Panc1 (cell line): ENCODE measurements around the gene GOLGA6L10. TPM values are rescaled to one million over a fixed set of nuclear protein-coding genes. Genes with fewer than 3 reads are reported as not detected.
"Not testable (repeated sequence)": the region's sequence is repeated elsewhere in the genome, so short reads cannot be mapped to it uniquely, and the experiment has no call there.

Source experiments
- ATAC-seq: fragments of 200-7000 bp; cut with Tn5 transposase; 2 replicates; pipeline ENCODE4 v1.9.1; 2020; ENCODE audit warnings: mild to moderate bottlenecking, moderate library complexity
- BruUV-seq: library from RNA; stranded (reverse); fragments of 400-500 nt; replicated peaks from 2 replicates; lab custom pipeline; 2021; lab: Mats Ljungman, UMichigan
- CTCF ChIA-PET: fragments of 300-600 bp; sonication (Branson Sonifier 250); formaldehyde crosslinking; loops from one replicate; lab custom pipeline; 2022; ENCODE audit warnings: antibody characterized with exemption; lab: Charles Lee
- POLR2A ChIA-PET: fragments of 300-600 bp; sonication (Branson Sonifier 250); formaldehyde crosslinking; loops from one replicate; lab custom pipeline; 2022; ENCODE audit warnings: antibody characterized with exemption; lab: Charles Lee
- DNase-seq: peaks from one replicate; pipeline ENCODE4 v3.0.0-alpha.2; 2010; ENCODE audit warnings: low read depth, low spot score
- H3K27ac ChIP-seq: 2 replicates; pipeline ENCODE4 v1.5.1; 2011; ENCODE audit warnings: mild to moderate bottlenecking, low read length, inconsistent platforms
- H3K27me3 ChIP-seq: fragments of 200-500 bp; sonication (Bioruptor generic); 2 replicates; pipeline ENCODE4 v1.6.0; 2014; ENCODE audit warnings: low read length, inconsistent platforms; ENCODE audit not compliant: control insufficient read depth, insufficient read depth
- H3K36me3 ChIP-seq: fragments of 200-500 bp; sonication (Bioruptor generic); 2 replicates; pipeline ENCODE4 v1.5.1; 2014; ENCODE audit warnings: inconsistent platforms, mild to moderate bottlenecking, low read length, moderate library complexity; ENCODE audit not compliant: control insufficient read depth, insufficient read depth
- H3K4me1 ChIP-seq: 2 replicates; pipeline ENCODE4 v1.5.1; 2011; ENCODE audit warnings: inconsistent platforms, mild to moderate bottlenecking, low read length, moderate library complexity; ENCODE audit not compliant: control insufficient read depth, insufficient read depth
- H3K4me3 ChIP-seq, 2 experiments: 2 replicates each; pipeline ENCODE4 v1.5.1; 2011 to 2012; ENCODE audit warnings: low read depth in 2 of 2, low read length in 2 of 2, mild to moderate bottlenecking in 2 of 2, inconsistent platforms in 1 of 2, moderate library complexity in 1 of 2
- H3K9me3 ChIP-seq: fragments of 200-500 bp; sonication (Bioruptor generic); 2 replicates; pipeline ENCODE4 v1.5.1; 2014; ENCODE audit warnings: low read depth, mild to moderate bottlenecking, inconsistent platforms, low read length, moderate library complexity; ENCODE audit not compliant: control insufficient read depth, insufficient read depth
- in situ Hi-C: cut with HindIII; loops from 2 replicates; pipeline ENCODE4 v1.10.0; 2016; ENCODE audit warnings: low sequenced_read_pairs, low pct_unique_long_range_greater_than_20kb
- intact Hi-C: fragments of 100-400 bp; cut with micrococcal nuclease; formaldehyde crosslinking; loops from one replicate; pipeline ENCODE4 v1.10.0; 2022; ENCODE audit not compliant: unreplicated experiment
- total RNA-seq: library from RNA; stranded (reverse); gene quantifications from one replicate; pipeline ENCODE4 v1.2.1, GENCODE V29; 2021; ENCODE audit not compliant: unreplicated experiment

GOLGA6L10 gene
- total RNA-seq, 1 experiment from 2014 or later = 3.5 TPM

DNA sequence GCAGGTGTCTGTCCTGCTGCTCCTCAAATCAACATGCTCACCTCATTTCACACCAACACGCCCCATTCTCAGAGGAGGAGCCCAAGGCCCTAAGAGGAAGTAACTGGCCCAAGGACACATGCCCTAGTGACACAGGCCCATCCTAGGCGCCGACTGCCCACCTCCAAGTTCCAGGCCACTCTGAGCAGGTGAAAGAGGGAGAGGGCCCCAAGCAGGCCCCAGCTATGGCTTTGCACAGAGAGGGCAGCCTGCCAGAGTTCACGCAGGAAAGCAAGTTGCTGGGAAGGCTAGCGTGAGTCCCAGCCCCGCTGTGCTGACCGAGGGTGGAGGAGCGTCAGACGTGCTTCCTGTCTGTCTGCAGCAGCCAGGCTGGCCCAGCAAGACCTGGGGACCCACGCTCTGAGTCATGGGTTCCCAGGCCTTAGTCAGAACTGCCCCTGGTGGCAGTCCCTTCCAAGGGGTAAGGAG is 13.1 kb downstream of the GOLGA6L10 start:
- CTCF ChIA-PET, H3K9me3 ChIP-seq, H3K4me3 ChIP-seq, BruUV-seq, H3K27ac ChIP-seq, in situ Hi-C loops, intact Hi-C loops, H3K27me3 ChIP-seq, POLR2A ChIA-PET, DNase-seq, H3K36me3 ChIP-seq, H3K4me1 ChIP-seq: not testable (repeated sequence)
- peak; percentile 77 for ATAC-seq

DNA sequence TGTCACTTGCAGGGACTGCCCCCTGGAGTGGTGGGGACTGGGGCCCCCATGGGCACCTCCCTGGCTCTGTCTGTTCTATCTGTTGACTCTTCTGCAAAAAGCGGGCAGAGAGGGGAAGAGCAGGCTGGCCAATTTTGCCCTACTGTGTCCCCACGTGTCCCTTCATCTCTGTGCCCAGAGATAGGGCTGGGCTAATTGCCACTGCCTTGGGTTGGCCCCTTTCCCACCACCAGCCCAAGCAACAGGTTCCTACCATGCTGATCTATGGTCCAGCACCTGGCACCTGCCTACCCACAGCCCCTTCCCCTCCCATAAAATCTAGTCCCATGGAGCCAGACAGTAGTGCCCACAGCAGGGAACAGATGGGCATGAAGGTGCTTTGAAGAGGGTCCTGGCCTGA is 14.3 kb downstream of the GOLGA6L10 start:
- H3K4me3 ChIP-seq, H3K9me3 ChIP-seq, in situ Hi-C loops, CTCF ChIA-PET, BruUV-seq, ATAC-seq, H3K27me3 ChIP-seq, H3K27ac ChIP-seq, intact Hi-C loops, DNase-seq, H3K4me1 ChIP-seq, H3K36me3 ChIP-seq, POLR2A ChIA-PET: not testable (repeated sequence)

DNA sequence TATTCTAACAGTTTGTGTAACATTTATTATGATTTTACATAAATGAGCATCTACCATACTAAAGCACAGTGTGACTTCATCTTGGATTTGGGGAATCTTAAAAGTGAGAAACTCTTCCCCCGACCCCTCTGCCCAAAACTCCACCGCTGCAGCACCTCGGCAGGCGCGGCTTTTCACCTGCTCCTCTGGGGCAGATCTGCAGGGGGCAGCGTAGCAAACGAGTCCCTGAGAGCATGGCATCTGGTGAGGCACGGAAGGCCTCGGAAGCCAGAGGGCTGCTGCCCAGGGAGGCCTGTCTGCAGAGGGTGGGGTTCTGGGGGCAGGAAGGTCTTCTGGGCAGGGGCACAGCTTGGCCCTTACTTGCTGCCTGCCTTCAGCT is 14.7 kb downstream of the GOLGA6L10 start:
- H3K4me3 ChIP-seq, CTCF ChIA-PET, DNase-seq, H3K9me3 ChIP-seq, H3K27ac ChIP-seq, H3K27me3 ChIP-seq, intact Hi-C loops, in situ Hi-C loops, BruUV-seq, H3K4me1 ChIP-seq, ATAC-seq, POLR2A ChIA-PET, H3K36me3 ChIP-seq: not testable (repeated sequence)

DNA sequence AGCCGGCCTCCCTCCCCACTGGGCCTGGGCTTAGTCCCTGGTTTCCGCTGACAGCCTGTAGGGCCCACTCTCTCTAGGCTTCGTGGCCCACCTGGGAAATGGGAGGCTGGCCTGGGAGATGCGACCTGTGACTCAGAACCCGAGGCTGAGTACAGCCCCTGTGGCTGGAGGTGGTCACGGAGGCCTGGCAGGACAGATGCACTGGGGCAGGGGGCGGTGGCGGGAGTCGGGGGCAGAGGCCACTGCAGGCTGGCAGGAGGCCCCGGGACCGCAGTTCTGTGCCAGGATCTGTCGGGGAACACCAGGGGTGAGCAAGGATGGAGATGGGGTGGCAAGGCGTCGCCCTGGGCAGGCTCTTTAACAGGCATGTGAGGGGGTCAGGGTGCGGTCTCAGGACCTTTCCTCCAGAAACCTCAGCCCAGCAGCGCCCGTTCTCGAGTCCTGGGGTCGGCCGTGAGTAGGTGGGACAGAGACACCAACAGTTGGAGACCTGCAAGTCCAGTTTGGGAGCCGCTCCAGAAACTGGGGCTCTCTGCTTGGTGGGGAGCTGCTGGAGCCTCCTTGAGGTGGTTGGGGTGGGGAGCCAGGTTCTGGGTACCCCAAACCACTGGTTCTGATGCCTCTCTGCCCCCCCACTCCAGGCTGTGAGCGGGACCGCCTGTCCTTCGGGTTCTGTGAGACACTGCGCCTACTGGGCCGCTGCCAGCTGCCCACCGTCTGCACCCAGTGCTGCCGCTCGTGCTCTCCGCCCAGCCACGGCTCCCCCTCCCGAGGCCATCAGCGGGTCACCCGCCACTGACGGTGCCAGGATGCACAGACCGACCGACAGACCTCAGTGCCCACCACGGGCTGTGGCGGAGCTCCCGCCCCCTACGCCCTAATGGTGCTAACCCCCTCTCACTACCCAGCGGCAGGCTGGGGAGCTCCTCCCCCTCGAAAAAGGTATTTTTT is 15.4 kb downstream of the GOLGA6L10 start:
- H3K9me3 ChIP-seq, H3K4me1 ChIP-seq, ATAC-seq, H3K4me3 ChIP-seq, POLR2A ChIA-PET, H3K36me3 ChIP-seq, in situ Hi-C loops, H3K27ac ChIP-seq, H3K27me3 ChIP-seq, CTCF ChIA-PET, intact Hi-C loops, DNase-seq, BruUV-seq: not testable (repeated sequence)

DNA sequence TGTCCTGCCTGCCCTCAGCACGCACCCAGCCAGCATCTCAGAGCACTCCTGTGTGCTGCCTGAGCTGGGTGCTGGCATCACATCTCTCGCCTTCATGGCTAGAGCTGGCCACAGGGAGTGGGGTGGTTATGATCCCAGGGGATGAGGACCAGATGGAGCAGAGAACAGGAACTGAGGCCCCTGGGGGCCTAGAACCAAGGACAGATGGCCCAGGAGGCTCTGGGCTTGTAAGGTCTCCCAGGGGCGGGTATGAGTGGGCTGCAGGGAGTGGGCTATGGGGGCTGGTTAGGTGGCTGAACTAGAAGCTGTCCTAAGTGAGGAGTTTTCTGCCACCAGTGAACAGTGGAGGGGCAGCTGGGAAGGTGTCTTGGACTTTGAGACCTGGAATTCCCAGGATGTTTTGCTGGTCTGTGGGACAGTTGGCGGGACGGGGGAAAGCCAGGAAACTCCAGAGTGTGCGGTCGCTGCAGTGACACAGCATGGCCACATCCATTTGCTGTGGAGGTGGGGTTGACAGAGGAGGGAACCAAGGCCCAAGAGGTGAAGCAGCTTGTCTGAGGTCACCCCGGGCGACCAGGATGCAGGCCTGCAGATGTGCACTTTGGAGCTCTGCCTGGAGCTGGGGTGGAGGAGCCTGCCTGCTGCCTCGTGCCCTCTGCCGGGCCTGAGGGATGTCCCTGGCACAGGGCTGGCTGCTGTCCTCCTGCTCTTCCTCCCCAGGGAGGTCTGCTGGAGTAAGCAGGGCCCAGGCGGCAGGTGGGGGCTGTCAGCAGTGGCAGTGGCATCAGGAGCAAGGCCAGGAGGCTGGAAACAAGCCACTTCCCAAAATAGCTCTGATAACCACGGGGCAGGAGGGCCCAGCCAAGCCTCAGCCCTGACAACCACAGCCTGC is 16.3 kb downstream of the GOLGA6L10 start:
- H3K4me1 ChIP-seq, intact Hi-C loops, H3K4me3 ChIP-seq, H3K27ac ChIP-seq, POLR2A ChIA-PET, H3K27me3 ChIP-seq, BruUV-seq, H3K9me3 ChIP-seq, CTCF ChIA-PET, in situ Hi-C loops, H3K36me3 ChIP-seq, DNase-seq: not testable (repeated sequence)
- ATAC-seq = peak; percentile 20; the same call in 1 of the 2 replicates

DNA sequence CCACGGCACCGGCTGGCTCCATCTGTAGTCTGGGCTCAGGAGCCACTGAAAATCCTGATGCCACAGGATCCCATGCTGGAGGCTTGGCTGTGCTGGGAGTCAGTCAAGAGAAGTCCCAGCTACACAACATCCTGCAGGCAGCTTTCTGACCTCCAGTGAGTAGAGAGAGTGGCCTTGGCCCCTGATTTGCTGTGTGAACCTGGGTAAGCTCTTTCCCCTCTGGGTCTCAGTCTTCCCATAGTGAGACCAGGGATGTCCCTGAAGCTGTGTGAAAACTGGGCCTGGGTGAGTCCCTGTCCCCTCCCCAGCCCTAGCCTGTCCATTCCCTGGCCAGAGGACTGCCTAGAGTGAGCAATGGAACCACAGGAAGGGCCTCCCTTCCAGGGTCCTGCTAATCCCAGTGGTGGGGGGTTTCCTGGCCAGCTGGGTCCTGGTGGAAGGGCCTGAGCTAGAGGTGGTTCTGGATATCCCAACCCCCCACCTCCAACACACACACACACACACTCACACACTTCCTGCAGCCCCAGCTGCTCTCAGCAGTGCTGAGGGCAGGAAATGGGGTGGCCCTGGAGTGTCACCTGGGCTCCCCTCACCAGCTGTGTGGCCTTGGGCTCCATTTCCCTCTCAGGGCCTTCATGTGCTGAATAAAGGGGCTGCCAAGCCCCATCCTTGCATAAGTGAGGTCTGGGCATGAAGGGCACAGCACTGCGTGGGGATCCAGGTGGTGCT is 17.5 kb downstream of the GOLGA6L10 start:
- CTCF ChIA-PET, ATAC-seq, BruUV-seq: not testable (repeated sequence)

More for the DNA sequence above, 17.5 kb downstream of the GOLGA6L10 start:
- H3K4me3 ChIP-seq, H3K27me3 ChIP-seq, intact Hi-C loops, DNase-seq, POLR2A ChIA-PET, H3K36me3 ChIP-seq, in situ Hi-C loops, H3K27ac ChIP-seq, H3K4me1 ChIP-seq, H3K9me3 ChIP-seq: not testable (repeated sequence)
